ENCODE data around the gene MED26.
A peak's percentile ranks its signal among the peaks of the same experiment; 100 is the strongest.

The MED26 gene

GRCh38 chr19:16542045-16542909 is 85.7 kb downstream of the MED26 start, which contains the start of gene CHERP:
Gene CHERP, minus strand, starts transcription at chr19:16542437. Its CDS starts 59 bp downstream, at chr19:16542378.
- Mint-ChIP-seq H3K27me3 (no peaks in the 10 kb centered on the region), H3K36me3 (peaks cover 6% of the 10 kb centered on the region), H3K4me3 (peak within 1 kb of the TSS; percentile 96), H3K27ac (peak within 1 kb of the TSS; percentile 94), H3K9me3 (ENCODE audit: low read depth) (no peaks in the 10 kb centered on the region), H3K4me1 (ENCODE audit: low read depth) (peaks cover 55% of the 10 kb centered on the region)

DNA sequence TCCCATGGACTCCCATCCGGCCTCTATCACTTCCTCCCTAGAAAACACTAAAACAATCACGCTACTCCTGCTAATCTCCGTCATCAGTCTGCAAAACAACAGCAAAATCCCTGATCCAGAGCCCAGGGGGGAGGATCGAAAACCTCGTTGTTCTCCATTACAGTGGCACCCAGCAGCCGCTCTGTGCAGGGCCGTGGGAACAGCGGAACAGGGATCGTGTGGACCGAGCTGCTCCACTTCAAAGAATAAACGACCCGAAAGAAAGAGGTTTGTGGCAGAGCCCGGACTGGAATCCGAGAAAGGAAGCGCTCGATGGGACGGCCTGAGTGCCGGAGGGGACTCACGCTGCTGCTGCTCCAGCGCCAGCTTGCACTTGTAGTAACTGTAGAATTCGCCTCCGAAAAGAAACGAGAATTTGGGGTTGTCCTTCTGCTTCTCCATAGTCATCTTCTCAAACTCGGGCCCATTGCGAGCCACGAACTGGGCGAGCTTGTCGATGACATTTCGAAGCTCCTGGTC is 86.4 kb downstream of the MED26 start:
- peak overlapping the region; percentile 96 for H3K4me3 Mint-ChIP-seq
- no peaks in the 10 kb centered on the region for H3K27me3 Mint-ChIP-seq
- no peaks in the 10 kb centered on the region for H3K9me3 Mint-ChIP-seq (ENCODE audit: low read depth)
- peaks cover 56% of the 10 kb centered on the region for H3K4me1 Mint-ChIP-seq (ENCODE audit: low read depth)
- peaks cover 6% of the 10 kb centered on the region for H3K36me3 Mint-ChIP-seq
- H3K27ac Mint-ChIP-seq, result peak overlapping the region; percentile 87

GRCh38 chr19:16540948-16541347 is 87.1 kb downstream of the MED26 start:
- peaks cover 55% of the 10 kb centered on the region for H3K4me1 Mint-ChIP-seq (ENCODE audit: low read depth)

GRCh38 chr19:16537111-16537510 is 90.9 kb downstream of the MED26 start:
- H3K27ac Mint-ChIP-seq, result peak overlapping the region; percentile 28
- H3K27me3 Mint-ChIP-seq, result no peaks in the 10 kb centered on the region
- H3K36me3 Mint-ChIP-seq, result peaks cover 6% of the 10 kb centered on the region
- H3K9me3 Mint-ChIP-seq (ENCODE audit: low read depth), result no peaks in the 10 kb centered on the region
- H3K4me1 Mint-ChIP-seq (ENCODE audit: low read depth), result peaks cover 35% of the 10 kb centered on the region
- no peak overlapping the region for H3K4me3 Mint-ChIP-seq

More at GRCh38 chr19:16540948-16541347, 87.1 kb downstream of the MED26 start:
- Mint-ChIP-seq H3K27me3 (no peaks in the 10 kb centered on the region), H3K36me3 (peaks cover 6% of the 10 kb centered on the region), H3K9me3 (ENCODE audit: low read depth) (no peaks in the 10 kb centered on the region), H3K4me3 (peak overlapping the region; percentile 96), H3K27ac (peak overlapping the region; percentile 87)

DNA sequence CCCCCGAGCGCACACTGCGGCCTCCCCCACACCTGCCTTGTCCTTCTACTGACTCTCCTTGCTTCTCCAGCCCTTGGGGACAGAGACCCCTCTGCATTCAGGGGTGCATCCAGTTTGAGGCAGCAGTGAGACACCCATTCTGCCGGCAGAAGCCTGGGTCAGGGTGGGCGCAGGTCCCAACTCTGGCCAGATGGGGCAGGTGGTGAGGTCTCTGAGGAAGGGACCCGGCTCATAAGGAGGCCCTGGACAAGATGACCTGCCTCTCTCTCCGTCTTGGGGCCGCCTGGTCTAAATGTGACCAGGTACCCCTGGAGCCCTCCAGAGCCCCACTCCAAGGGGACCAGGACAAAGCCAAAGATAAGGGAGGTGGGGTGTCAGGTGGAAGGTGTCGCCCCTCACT is 91.9 kb downstream of the MED26 start:
- H3K4me1 Mint-ChIP-seq (ENCODE audit: low read depth), result peaks cover 28% of the 10 kb centered on the region
- H3K36me3 Mint-ChIP-seq, result peaks cover 3% of the 10 kb centered on the region
- no peak overlapping the region for H3K4me3 Mint-ChIP-seq
- H3K27ac Mint-ChIP-seq, result no peak overlapping the region
- no peaks in the 10 kb centered on the region for H3K9me3 Mint-ChIP-seq (ENCODE audit: low read depth)
- no peaks in the 10 kb centered on the region for H3K27me3 Mint-ChIP-seq

GRCh38 chr19:16535381-16535780 is 92.6 kb downstream of the MED26 start:
- no peaks in the 10 kb centered on the region for H3K27me3 Mint-ChIP-seq
- no peak overlapping the region for H3K27ac Mint-ChIP-seq
- H3K4me1 Mint-ChIP-seq (ENCODE audit: low read depth), result peaks cover 26% of the 10 kb centered on the region
- H3K4me3 Mint-ChIP-seq, result no peak overlapping the region
- H3K36me3 Mint-ChIP-seq, result peaks cover 3% of the 10 kb centered on the region
- H3K9me3 Mint-ChIP-seq (ENCODE audit: low read depth), result no peaks in the 10 kb centered on the region

- Mint-ChIP-seq H3K4me1 (ENCODE audit: low read depth) (peaks cover 5% of the 10 kb centered on the region), H3K27ac (no peak overlapping the region), H3K36me3 (no peaks in the 10 kb centered on the region), H3K27me3 (no peaks in the 10 kb centered on the region), H3K9me3 (ENCODE audit: low read depth) (no peaks in the 10 kb centered on the region), H3K4me3 (no peak overlapping the region)
These were observed 95.4 kb downstream of the MED26 start for GRCh38 chr19:16532440-16533234.

- Mint-ChIP-seq H3K4me3 (no peak overlapping the region), H3K27ac (no peak overlapping the region), H3K9me3 (ENCODE audit: low read depth) (no peaks in the 10 kb centered on the region), H3K4me1 (ENCODE audit: low read depth) (no peaks in the 10 kb centered on the region), H3K27me3 (no peaks in the 10 kb centered on the region), H3K36me3 (no peaks in the 10 kb centered on the region)
These were observed 96.7 kb downstream of the MED26 start for GRCh38 chr19:16531380-16531669.

GRCh38 chr19:16530540-16531379 is 97.2 kb downstream of the MED26 start:
- H3K27ac Mint-ChIP-seq, result no peak overlapping the region
- no peaks in the 10 kb centered on the region for H3K27me3 Mint-ChIP-seq
- H3K9me3 Mint-ChIP-seq (ENCODE audit: low read depth), result no peaks in the 10 kb centered on the region
- H3K4me3 Mint-ChIP-seq, result no peak overlapping the region
- no peaks in the 10 kb centered on the region for H3K36me3 Mint-ChIP-seq
- no peaks in the 10 kb centered on the region for H3K4me1 Mint-ChIP-seq (ENCODE audit: low read depth)

DNA sequence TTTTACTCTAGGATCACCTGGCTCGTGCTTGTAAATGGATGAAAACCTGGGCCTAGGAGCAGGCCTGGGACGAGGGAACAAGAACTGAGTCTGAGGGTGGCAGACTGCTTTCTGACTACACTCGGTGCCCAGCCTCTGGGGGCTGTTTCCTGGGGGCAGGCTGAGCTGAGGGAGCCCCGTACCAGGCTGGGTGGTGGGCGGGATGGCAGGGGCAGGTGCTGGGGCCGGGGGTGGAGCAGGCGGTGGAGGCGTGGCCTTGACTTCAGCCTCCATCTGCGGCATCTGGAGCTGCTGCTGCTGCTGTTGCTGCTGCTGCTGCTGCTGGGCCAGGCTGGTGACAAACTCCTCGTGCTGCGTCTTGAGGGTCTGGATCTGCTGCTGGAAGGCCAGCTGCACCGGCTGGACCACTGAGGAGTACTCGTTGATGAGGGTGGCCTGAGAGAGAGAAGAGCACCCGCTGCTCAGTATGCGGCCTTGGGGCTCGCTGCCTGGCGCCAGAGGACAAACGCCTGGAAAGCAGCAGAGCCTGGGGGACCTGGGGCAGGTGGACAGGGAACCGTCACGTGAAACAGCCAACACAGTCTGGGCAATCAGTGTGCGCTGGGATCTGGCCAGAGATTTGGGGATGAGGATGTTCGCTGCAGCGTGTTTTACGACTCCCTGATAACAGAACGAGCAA is 98.4 kb downstream of the MED26 start:
- Mint-ChIP-seq H3K4me3 (no peak overlapping the region), H3K27me3 (no peaks in the 10 kb centered on the region), H3K9me3 (ENCODE audit: low read depth) (no peaks in the 10 kb centered on the region), H3K4me1 (ENCODE audit: low read depth) (no peaks in the 10 kb centered on the region), H3K27ac (no peak overlapping the region), H3K36me3 (no peaks in the 10 kb centered on the region)

DNA sequence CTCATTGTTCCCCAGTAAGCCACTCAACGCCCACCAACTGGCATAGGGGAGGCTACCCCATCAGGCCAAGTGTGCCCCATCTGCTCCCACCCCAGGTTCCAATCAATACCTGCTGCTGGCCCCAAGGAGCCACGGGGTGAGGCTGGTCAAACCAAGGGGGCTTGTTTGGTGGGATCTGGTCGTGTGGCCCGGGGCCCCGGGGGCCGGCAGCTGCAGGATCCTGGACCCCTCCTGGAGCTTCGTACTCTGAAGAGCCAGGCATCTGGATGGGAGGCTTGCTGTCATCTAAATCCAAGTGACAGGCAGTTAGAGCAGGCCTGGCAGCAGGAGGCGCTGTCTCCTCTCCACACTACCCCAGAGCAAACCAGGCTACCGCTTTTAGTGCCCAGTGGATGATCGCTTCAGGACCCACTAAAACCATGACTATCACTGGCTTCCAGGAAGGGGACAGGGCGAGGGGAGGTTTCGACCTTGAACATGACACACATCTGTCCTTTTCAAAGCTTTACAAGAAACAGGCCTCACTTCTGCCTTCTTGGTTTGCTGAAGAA is 100.0 kb downstream of the MED26 start:
- Mint-ChIP-seq H3K9me3 (ENCODE audit: low read depth) (no peaks in the 10 kb centered on the region), H3K27me3 (no peaks in the 10 kb centered on the region), H3K4me3 (no peak overlapping the region), H3K27ac (no peak overlapping the region), H3K4me1 (ENCODE audit: low read depth) (no peaks in the 10 kb centered on the region), H3K36me3 (no peaks in the 10 kb centered on the region)

DNA sequence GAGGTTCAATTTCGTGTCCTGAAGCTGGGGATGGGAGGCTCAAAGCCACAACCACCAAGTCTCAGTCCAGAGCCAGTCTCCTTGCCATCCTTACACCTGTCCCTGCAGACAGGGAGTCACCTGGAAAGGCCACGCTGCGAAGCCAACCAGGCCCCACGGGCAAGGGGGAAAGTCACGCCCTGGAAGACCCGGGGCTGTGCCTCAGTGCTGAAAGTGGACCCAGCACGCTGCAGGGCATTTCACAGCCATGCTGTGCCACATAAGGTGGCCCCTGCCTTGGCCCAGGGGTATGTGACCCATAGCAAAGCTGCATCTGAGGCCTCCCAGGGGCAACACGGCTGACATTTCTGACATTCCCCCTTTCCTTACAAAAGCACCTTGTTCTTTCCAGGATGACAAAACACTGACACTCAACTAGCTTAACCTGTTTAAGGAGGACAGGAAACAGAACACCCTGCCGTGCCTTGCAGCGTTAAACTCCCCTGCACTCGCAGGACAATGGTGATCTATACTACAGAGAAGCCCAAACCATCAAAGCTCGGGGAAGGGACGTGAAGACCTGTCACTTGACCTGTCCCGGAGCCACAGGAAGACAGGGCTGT is 100.6 kb downstream of the MED26 start:
- H3K36me3 Mint-ChIP-seq, result no peaks in the 10 kb centered on the region

GRCh38 chr19:16525751-16526481 is 102.1 kb downstream of the MED26 start:
- Mint-ChIP-seq H3K27me3 (no peaks in the 10 kb centered on the region), H3K4me3 (no peak overlapping the region), H3K4me1 (ENCODE audit: low read depth) (no peaks in the 10 kb centered on the region), H3K9me3 (ENCODE audit: low read depth) (no peaks in the 10 kb centered on the region), H3K36me3 (no peaks in the 10 kb centered on the region), H3K27ac (no peak overlapping the region)

More for the DNA sequence above, 100.6 kb downstream of the MED26 start:
- Mint-ChIP-seq H3K27ac (no peak overlapping the region), H3K4me1 (ENCODE audit: low read depth) (no peaks in the 10 kb centered on the region), H3K4me3 (no peak overlapping the region), H3K27me3 (no peaks in the 10 kb centered on the region), H3K9me3 (ENCODE audit: low read depth) (no peaks in the 10 kb centered on the region)
